PC-3 (cell line): Measurements from ENCODE around the gene ZNF407. TPM values are rescaled to one million over a fixed set of nuclear protein-coding genes. Genes with fewer than 3 reads are reported as not detected.

ENCODE experiments used
- ATAC-seq: fragments of 200-7000 bp; cut with Tn5 transposase; 2 replicates; pipeline ENCODE4 v1.9.1; 2020; ENCODE audit warnings: mild to moderate bottlenecking, moderate library complexity
- BruUV-seq: library from RNA; stranded (reverse); fragments of 400-500 nt; replicated peaks from 2 replicates; lab custom pipeline; 2021; lab: Mats Ljungman, UMichigan
- CTCF ChIA-PET: fragments of 300-600 bp; sonication (Branson Sonifier 250); formaldehyde crosslinking; loops from one replicate; lab custom pipeline; 2022; ENCODE audit warnings: antibody characterized with exemption; lab: Charles Lee
- POLR2A ChIA-PET: fragments of 300-600 bp; sonication (Branson Sonifier 250); formaldehyde crosslinking; loops from one replicate; lab custom pipeline; 2022; ENCODE audit warnings: antibody characterized with exemption; ENCODE audit not compliant: unreplicated experiment; lab: Charles Lee
- DNase-seq: peaks from one replicate; pipeline ENCODE4 v3.0.0-alpha.2; 2015
- H2AFZ ChIP-seq: fragments of 300-600 bp; sonication (generic); 2 replicates; pipeline ENCODE4 v1.6.0; 2016; ENCODE audit warnings: antibody characterized with exemption, low read length
- H3F3A ChIP-seq: fragments of 300-600 bp; sonication (generic); one replicate; pipeline ENCODE4 v1.6.0; 2017; ENCODE audit warnings: antibody characterized with exemption, low read length, control low read depth, mild to moderate bottlenecking; ENCODE audit not compliant: unreplicated experiment
- H3K27ac ChIP-seq: fragments of 300-600 bp; sonication (generic); 2 replicates; pipeline ENCODE4 v1.5.1; 2016; ENCODE audit warnings: mild to moderate bottlenecking, low read length
- H3K27me3 ChIP-seq: fragments of 300-600 bp; sonication (generic); 2 replicates; pipeline ENCODE4 v1.6.1; 2016; ENCODE audit warnings: low read length, mixed read lengths
- H3K36me3 ChIP-seq: fragments of 300-600 bp; sonication (generic); 2 replicates; pipeline ENCODE4 v1.6.1; 2016; ENCODE audit warnings: low read depth, mixed run types, low read length, mixed read lengths
- H3K4me1 ChIP-seq: fragments of 300-600 bp; sonication (generic); 2 replicates; pipeline ENCODE4 v1.5.1; 2016; ENCODE audit warnings: low read length; ENCODE audit not compliant: insufficient read depth
- H3K4me2 ChIP-seq: fragments of 300-600 bp; sonication (generic); 2 replicates; pipeline ENCODE4 v1.6.0; 2016; ENCODE audit warnings: low read length
- H3K4me3 ChIP-seq: fragments of 300-600 bp; sonication (generic); 2 replicates; pipeline ENCODE4 v1.5.1; 2016; ENCODE audit warnings: mild to moderate bottlenecking, low read length, mixed read lengths
- H3K79me2 ChIP-seq: fragments of 300-600 bp; sonication (generic); 2 replicates; pipeline ENCODE4 v1.6.1; 2017; ENCODE audit warnings: low read length, mixed read lengths
- H3K9ac ChIP-seq: fragments of 300-600 bp; sonication (generic); 2 replicates; pipeline ENCODE4 v1.6.0; 2016; ENCODE audit warnings: mild to moderate bottlenecking, low read length
- H3K9me2 ChIP-seq: fragments of 300-600 bp; sonication (generic); replicated peaks from 2 replicates; pipeline ENCODE4 v1.6.1; 2016; ENCODE audit warnings: mixed run types, low read length, mixed read lengths
- H3K9me3 ChIP-seq: fragments of 300-600 bp; sonication (generic); 2 replicates; pipeline ENCODE4 v1.6.1; 2016; ENCODE audit warnings: low read length, mixed read lengths
- H4K20me1 ChIP-seq: fragments of 300-600 bp; sonication (generic); 2 replicates; pipeline ENCODE4 v1.6.1; 2016; ENCODE audit warnings: low read length, mixed read lengths
- EZH2 ChIP-seq: fragments of 300-600 bp; sonication (generic); IDR thresholded peaks from one replicate; pipeline ENCODE4 v1.6.1; 2017; ENCODE audit warnings: antibody characterized with exemption, mild to moderate bottlenecking, low read length; ENCODE audit not compliant: unreplicated experiment
- EZH2phosphoT487 ChIP-seq: fragments of 300-600 bp; sonication (generic); IDR thresholded peaks from 2 replicates; pipeline ENCODE4 v1.6.1; 2018; ENCODE audit warnings: mild to moderate bottlenecking, antibody characterized with exemption, low read length, borderline replicate concordance
- intact Hi-C: fragments of 100-400 bp; cut with micrococcal nuclease; formaldehyde crosslinking; loops from 2 replicates; pipeline ENCODE4 v1.9.0; 2023
- total RNA-seq: library from RNA; depleted of rRNA; stranded (reverse); fragments of >200 nt; gene quantifications from 2 replicates; pipeline ENCODE4 v1.2.3, GENCODE V29; 2014
- TF ChIP-seq, protein P1 (sequence below): fragments of 300-600 bp; sonication (generic); conservative IDR thresholded peaks from 2 replicates; pipeline ENCODE4 v1.5.1; 2017; ENCODE audit warnings: antibody characterized with exemption, low read depth, mild to moderate bottlenecking, low read length

The ZNF407 gene
- total RNA-seq, 1 experiment from 2014 or later = 9.3 TPM

- intact Hi-C loops = no loop called here
- Histone ChIP-seq H3K27me3 (no peaks in the 10 kb centered on the region), H3K4me3 (no peak overlapping the region), H3K79me2 (no peaks in the 10 kb centered on the region), H3K9me3 (no peaks in the 10 kb centered on the region), H4K20me1 (no peaks in the 10 kb centered on the region), H3F3A (no peaks in the 10 kb centered on the region), H3K36me3 (no peaks in the 10 kb centered on the region), H2AFZ (no peak overlapping the region), H3K4me2 (no peak overlapping the region), H3K4me1 (0 out of 2 replicates have a peak, but pooled peaks cover 10% of the 10 kb centered on the region), H3K9me2 (no peaks in the 10 kb centered on the region), H3K27ac (no peak overlapping the region), H3K9ac (no peak overlapping the region)
- CTCF ChIA-PET = no interaction called here
- POLR2A ChIA-PET = no interaction called here
- DNase-seq = no peak
- ATAC-seq = no peak
- TF ChIP-seq EZH2 (no peak), EZH2phosphoT487 (no peak)
- TF ChIP-seq, protein P1, sequence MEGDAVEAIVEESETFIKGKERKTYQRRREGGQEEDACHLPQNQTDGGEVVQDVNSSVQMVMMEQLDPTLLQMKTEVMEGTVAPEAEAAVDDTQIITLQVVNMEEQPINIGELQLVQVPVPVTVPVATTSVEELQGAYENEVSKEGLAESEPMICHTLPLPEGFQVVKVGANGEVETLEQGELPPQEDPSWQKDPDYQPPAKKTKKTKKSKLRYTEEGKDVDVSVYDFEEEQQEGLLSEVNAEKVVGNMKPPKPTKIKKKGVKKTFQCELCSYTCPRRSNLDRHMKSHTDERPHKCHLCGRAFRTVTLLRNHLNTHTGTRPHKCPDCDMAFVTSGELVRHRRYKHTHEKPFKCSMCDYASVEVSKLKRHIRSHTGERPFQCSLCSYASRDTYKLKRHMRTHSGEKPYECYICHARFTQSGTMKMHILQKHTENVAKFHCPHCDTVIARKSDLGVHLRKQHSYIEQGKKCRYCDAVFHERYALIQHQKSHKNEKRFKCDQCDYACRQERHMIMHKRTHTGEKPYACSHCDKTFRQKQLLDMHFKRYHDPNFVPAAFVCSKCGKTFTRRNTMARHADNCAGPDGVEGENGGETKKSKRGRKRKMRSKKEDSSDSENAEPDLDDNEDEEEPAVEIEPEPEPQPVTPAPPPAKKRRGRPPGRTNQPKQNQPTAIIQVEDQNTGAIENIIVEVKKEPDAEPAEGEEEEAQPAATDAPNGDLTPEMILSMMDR = no peak
- BruUV-seq = no TSS peak
These were observed 96.8 kb downstream of the ZNF407 start for GRCh38 chr18:74694436-74694835.

DNA sequence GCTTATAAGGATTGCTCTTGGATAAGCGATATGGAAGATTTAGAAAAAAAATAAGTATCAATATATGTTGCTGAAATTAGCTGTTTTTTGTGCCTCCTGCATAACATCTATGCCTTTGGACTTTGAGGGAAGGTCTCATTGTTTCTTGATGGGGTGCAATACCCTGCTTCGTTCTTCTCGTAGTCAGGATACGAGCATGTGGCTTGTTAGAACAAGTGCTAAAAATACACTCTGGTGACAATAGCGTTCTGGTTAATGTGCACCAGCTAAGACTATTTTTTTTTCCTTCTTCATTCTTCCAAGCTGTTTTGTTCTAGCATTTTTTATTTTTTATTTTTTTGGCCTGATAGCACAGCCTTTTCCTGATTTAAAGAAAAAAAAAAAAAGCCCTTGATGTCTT lies 97.5 kb downstream of the ZNF407 start:
- no peak for DNase-seq
- no peak overlapping the region for H2AFZ ChIP-seq
- no peak overlapping the region for H3K4me2 ChIP-seq
- H3K36me3 ChIP-seq = no peaks in the 10 kb centered on the region
- H3K9me2 ChIP-seq = no peaks in the 10 kb centered on the region
- H3K27ac ChIP-seq = no peak overlapping the region
- no peaks in the 10 kb centered on the region for H4K20me1 ChIP-seq
- no peaks in the 10 kb centered on the region for H3F3A ChIP-seq
- CTCF ChIA-PET = no interaction called here
- H3K4me3 ChIP-seq = no peak overlapping the region
- TF ChIP-seq, protein P1 = no peak
- TF ChIP-seq EZH2 (no peak), EZH2phosphoT487 (no peak)
- no peaks in the 10 kb centered on the region for H3K27me3 ChIP-seq
- no peak overlapping the region for H3K9ac ChIP-seq
- BruUV-seq = no TSS peak
- H3K4me1 ChIP-seq = 0 out of 2 replicates have a peak, but pooled peaks cover 10% of the 10 kb centered on the region
- POLR2A ChIA-PET = no interaction called here
- H3K79me2 ChIP-seq = no peaks in the 10 kb centered on the region
- H3K9me3 ChIP-seq = no peaks in the 10 kb centered on the region
- ATAC-seq = no peak
- intact Hi-C loops = no loop called here

DNA sequence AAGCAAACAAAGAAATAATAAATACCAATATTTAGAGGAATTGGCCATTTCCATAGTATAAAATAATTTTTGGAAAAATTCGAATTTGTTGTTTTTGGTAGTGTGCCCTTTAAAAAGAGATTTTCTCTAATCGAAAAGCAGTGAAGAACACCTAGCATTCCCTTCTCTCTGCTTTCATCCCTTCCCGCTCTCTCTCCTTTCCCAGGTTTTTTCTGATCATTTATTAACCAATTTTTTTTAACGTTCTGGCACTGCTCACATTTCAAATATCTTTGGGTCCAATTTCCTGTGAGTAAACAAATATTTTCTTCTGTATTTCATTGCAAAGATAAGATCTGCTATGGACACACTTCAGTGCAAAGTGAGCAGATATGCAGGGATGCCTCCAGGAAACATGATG lies 101.2 kb downstream of the ZNF407 start:
- BruUV-seq = no TSS peak

More for the DNA sequence above, 101.2 kb downstream of the ZNF407 start:
- TF ChIP-seq EZH2phosphoT487 (no peak), EZH2 (no peak)
- TF ChIP-seq, protein P1 = no peak
- H3K9ac ChIP-seq = no peak overlapping the region
- H3K4me2 ChIP-seq = no peak overlapping the region
- no peaks in the 10 kb centered on the region for H4K20me1 ChIP-seq
- no peaks in the 10 kb centered on the region for H3K79me2 ChIP-seq
- no peak overlapping the region for H2AFZ ChIP-seq
- ChIA-PET CTCF (no interaction called here), POLR2A (no interaction called here)
- H3K4me1 ChIP-seq = 0 out of 2 replicates have a peak, but pooled peaks cover 10% of the 10 kb centered on the region
- H3K27me3 ChIP-seq = no peaks in the 10 kb centered on the region
- intact Hi-C loops = no loop called here
- H3K27ac ChIP-seq = no peak overlapping the region
- no peaks in the 10 kb centered on the region for H3K36me3 ChIP-seq
- DNase-seq (no peak), ATAC-seq (no peak)
- no peaks in the 10 kb centered on the region for H3F3A ChIP-seq
- H3K4me3 ChIP-seq = no peak overlapping the region
- no peaks in the 10 kb centered on the region for H3K9me3 ChIP-seq
- no peaks in the 10 kb centered on the region for H3K9me2 ChIP-seq
